IMR-90 (cell line): Measurements from ENCODE around the gene SBNO1. TPM values are rescaled to one million over a fixed set of nuclear protein-coding genes. Genes with fewer than 3 reads are reported as not detected.

Source experiments
- ATAC-seq: fragments of 200-7000 bp; cut with Tn5 transposase; 2 replicates; pipeline ENCODE4 v1.9.1; 2020; ENCODE audit warnings: low read depth, mild to moderate bottlenecking, moderate library complexity
- BruUV-seq: library from RNA; stranded (reverse); fragments of 400-500 nt; replicated peaks from 2 replicates; lab custom pipeline; 2021; lab: Mats Ljungman, UMichigan
- CTCF ChIA-PET: fragments of 300-600 bp; formaldehyde crosslinking; extraction: SDS; loops from one replicate; lab custom pipeline; 2021; ENCODE audit warnings: antibody characterized with exemption; lab: Yijun Ruan, JAX
- POLR2A ChIA-PET: fragments of 300-600 bp; sonication (Branson Sonifier 250); formaldehyde crosslinking; loops from one replicate; lab custom pipeline; 2022; ENCODE audit warnings: antibody characterized with exemption; ENCODE audit not compliant: unreplicated experiment; lab: Charles Lee
- DNase-seq: peaks from one replicate; pipeline ENCODE4 v3.0.0; 2013
- H2AFZ ChIP-seq: replicated peaks from 2 replicates; pipeline ENCODE3; 2013; ENCODE audit warnings: low read length, mild to moderate bottlenecking; ENCODE audit not compliant: poor library complexity
- H2AK5ac ChIP-seq: 2 replicates; pipeline ENCODE4 v1.6.1; 2013; ENCODE audit warnings: low read depth, low read length, inconsistent platforms
- H2AK9ac ChIP-seq: replicated peaks from 2 replicates; pipeline ENCODE3; 2013; ENCODE audit warnings: mild to moderate bottlenecking, low read depth, low read length, moderate library complexity; ENCODE audit not compliant: poor library complexity
- H2BK120ac ChIP-seq: 2 replicates; pipeline ENCODE4 v1.6.1; 2013; ENCODE audit warnings: low read depth, low read length, inconsistent platforms
- H2BK15ac ChIP-seq: 3 replicates; pipeline ENCODE4 v1.6.1; 2013; ENCODE audit warnings: low read depth, low read length, inconsistent platforms
- H2BK20ac ChIP-seq: 2 replicates; pipeline ENCODE4 v1.6.1; 2013; ENCODE audit warnings: low read depth, mild to moderate bottlenecking, inconsistent platforms, low read length, moderate library complexity
- H2BK5ac ChIP-seq: 2 replicates; pipeline ENCODE4 v1.6.1; 2013; ENCODE audit warnings: mild to moderate bottlenecking, low read depth, low read length, inconsistent platforms; ENCODE audit not compliant: poor library complexity, severe bottlenecking
- H3K14ac ChIP-seq: replicated peaks from 2 replicates; pipeline ENCODE4 v1.6.1; 2013; ENCODE audit warnings: low read depth, low read length, inconsistent platforms
- H3K18ac ChIP-seq: 2 replicates; pipeline ENCODE4 v1.6.1; 2013; ENCODE audit warnings: low read depth, low read length, control low read depth
- H3K23ac ChIP-seq: 2 replicates; pipeline ENCODE4 v1.6.1; 2013; ENCODE audit warnings: low read depth, low read length, inconsistent platforms
- H3K27ac ChIP-seq: 2 replicates; pipeline ENCODE4 v1.5.1; 2013; ENCODE audit warnings: mild to moderate bottlenecking, control low read depth, low read length; ENCODE audit not compliant: insufficient read depth
- H3K27me3 ChIP-seq: 2 replicates; pipeline ENCODE4 v1.6.1; 2013; ENCODE audit warnings: low read length; ENCODE audit not compliant: control insufficient read depth, insufficient read depth
- H3K36me3 ChIP-seq: 2 replicates; pipeline ENCODE4 v1.6.1; 2013; ENCODE audit warnings: low read length, mixed read lengths; ENCODE audit not compliant: control insufficient read depth, insufficient read depth
- H3K4ac ChIP-seq: 2 replicates; pipeline ENCODE4 v1.6.1; 2013; ENCODE audit warnings: low read depth, low read length, inconsistent platforms
- H3K4me1 ChIP-seq: 2 replicates; pipeline ENCODE4 v1.6.1; 2013; ENCODE audit warnings: low read length, mixed read lengths; ENCODE audit not compliant: control insufficient read depth, insufficient read depth
- H3K4me2 ChIP-seq: 2 replicates; pipeline ENCODE4 v1.6.1; 2013; ENCODE audit warnings: low read depth, mild to moderate bottlenecking, control low read depth, low read length, moderate library complexity
- H3K4me3 ChIP-seq: 2 replicates; pipeline ENCODE4 v1.5.1; 2013; ENCODE audit warnings: low read depth, mild to moderate bottlenecking, control low read depth, low read length, moderate library complexity; ENCODE audit not compliant: insufficient read depth
- H3K56ac ChIP-seq: 2 replicates; pipeline ENCODE4 v1.6.1; 2013; ENCODE audit warnings: low read length, inconsistent platforms; ENCODE audit not compliant: insufficient read depth; ENCODE audit errors: extremely low read depth
- H3K79me1 ChIP-seq, 2 experiments: 2 replicates each; pipeline ENCODE4 v1.6.1; 2013; ENCODE audit warnings: low read length in 2 of 2, inconsistent platforms in 1 of 2, low read depth in 1 of 2
- H3K9ac ChIP-seq: 2 replicates; pipeline ENCODE4 v1.6.1; 2013; ENCODE audit warnings: low read depth, low read length, control low read depth
- H3K9me1 ChIP-seq: 2 replicates; pipeline ENCODE4 v1.6.1; 2013; ENCODE audit warnings: low read length, inconsistent platforms; ENCODE audit not compliant: insufficient read depth
- H3K9me3 ChIP-seq: 2 replicates; pipeline ENCODE4 v1.6.1; 2013; ENCODE audit warnings: low read length; ENCODE audit not compliant: control insufficient read depth, insufficient read depth
- H4K20me1 ChIP-seq: 2 replicates; pipeline ENCODE4 v1.6.1; 2013; ENCODE audit warnings: low read length, inconsistent platforms; ENCODE audit not compliant: insufficient read depth
- H4K5ac ChIP-seq: 2 replicates; pipeline ENCODE4 v1.6.1; 2013; ENCODE audit warnings: mild to moderate bottlenecking, low read depth, low read length, control low read depth
- H4K8ac ChIP-seq, 2 experiments: 2 replicates each; pipeline ENCODE4 v1.6.1; 2013; ENCODE audit warnings: low read depth in 2 of 2, low read length in 2 of 2, control low read depth in 1 of 2, inconsistent platforms in 1 of 2
- H4K91ac ChIP-seq: 2 replicates; pipeline ENCODE4 v1.6.1; 2013; ENCODE audit warnings: low read depth, low read length, inconsistent platforms; ENCODE audit not compliant: insufficient read depth
- BHLHE40 ChIP-seq: fragments of 150-350 bp; IDR thresholded peaks from 2 replicates; pipeline ENCODE4 v1.6.1; 2016; ENCODE audit warnings: mild to moderate bottlenecking, low read depth, low read length
- CEBPB ChIP-seq: IDR thresholded peaks from 2 replicates; pipeline ENCODE4 v1.6.1; 2012; ENCODE audit warnings: low read depth, low read length, improper control_type of control experiment
- CHD1 ChIP-seq: IDR thresholded peaks from 2 replicates; pipeline ENCODE4 v1.6.1; 2012; ENCODE audit warnings: low read depth, low read length, improper control_type of control experiment
- FOS ChIP-seq: fragments of 150-350 bp; IDR thresholded peaks from 2 replicates; pipeline ENCODE4 v1.6.1; 2016; ENCODE audit warnings: low read depth, low read length
- MAZ ChIP-seq: IDR thresholded peaks from 2 replicates; pipeline ENCODE4 v1.6.1; 2012; ENCODE audit warnings: low read depth, mild to moderate bottlenecking, low read length, improper control_type of control experiment, moderate library complexity, borderline replicate concordance
- RAD21 ChIP-seq: IDR thresholded peaks from 2 replicates; pipeline ENCODE4 v1.6.1; 2012; ENCODE audit warnings: low read length, improper control_type of control experiment
- RCOR1 ChIP-seq: IDR thresholded peaks from 2 replicates; pipeline ENCODE4 v1.6.1; 2012; ENCODE audit warnings: mild to moderate bottlenecking, low read length, improper control_type of control experiment; ENCODE audit not compliant: insufficient replicate concordance
- WGBS, 2 experiments: methylation state at CpG; one replicate each; pipeline versions ENCODE4 v1.1.5 to v1.1.7; 2013; ENCODE audit warnings: missing lambda C conversion rate in 2 of 2; ENCODE audit not compliant: insufficient read length in 1 of 2; ENCODE audit errors: extremely low coverage in 2 of 2; 5-methylcytosine and 5-hydroxymethylcytosine counted together
- dilution Hi-C: fragments of 300-500 bp; cut with HindIII; formaldehyde crosslinking; loops from one replicate; pipeline ENCODE4 v1.14.3; 2018; ENCODE audit warnings: low sequenced_read_pairs; ENCODE audit not compliant: unreplicated experiment
- in situ Hi-C: fragments of 300-500 bp; cut with MboI; formaldehyde crosslinking; loops from 3 replicates; pipeline ENCODE4 v1.14.3; 2019; ENCODE audit warnings: low sequenced_read_pairs, inconsistent platforms, mixed read lengths
- intact Hi-C: fragments of 100-400 bp; cut with micrococcal nuclease; formaldehyde crosslinking; loops from 2 replicates; pipeline ENCODE4 v1.10.0; 2022
- polyA plus RNA-seq, 3 experiments: library from polyadenylated mRNA; depleted of rRNA; stranded (reverse); fragments of >200 nt; gene quantifications; 2 replicates each; pipeline ENCODE4 v1.2.3, GENCODE V29; 2012; ENCODE audit warnings: low replicate concordance in 1 of 3
- total RNA-seq: library from RNA; depleted of rRNA; stranded (reverse); fragments of >200 nt; gene quantifications from 2 replicates; pipeline ENCODE4 v1.2.3, GENCODE V29; 2012

The SBNO1 gene
- total and polyA plus RNA-seq, 2 of the 4 experiments (the other 2 are of a cell fraction): 5.3 to 24.9 TPM

DNA sequence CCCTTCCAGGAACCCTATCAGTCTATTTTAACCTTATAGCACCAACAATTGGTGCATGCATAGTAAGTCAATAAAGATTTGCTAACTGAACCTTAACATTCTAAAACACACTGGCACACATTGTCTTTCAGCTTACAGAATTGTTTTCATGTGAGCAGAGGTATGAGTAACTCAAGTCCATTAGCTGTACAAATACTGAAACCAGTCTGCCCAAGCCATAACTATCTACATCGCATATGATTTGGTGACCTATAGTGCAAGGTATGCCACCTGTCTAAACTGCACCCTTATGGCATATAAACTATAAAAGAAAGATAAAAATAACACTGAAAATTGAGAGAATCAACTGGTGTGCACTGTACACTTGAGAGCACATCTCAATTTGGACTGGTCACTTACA lies 34.8 kb downstream of the SBNO1 start:
- no CpG with 5 or more reads among the region's 1 CpG for WGBS, 2 experiments
- BruUV-seq: no TSS peak
- Histone ChIP-seq H3K4ac (no peak overlapping the region), H3K79me1 (peaks cover 0 to 7% of the 10 kb centered on the region in 2 experiments; a peak in 3 of 4 replicates), H2AFZ (no peak overlapping the region), H3K4me3 (no peak overlapping the region), H3K36me3 (peaks cover 48% of the 10 kb centered on the region), H2BK20ac (no peak overlapping the region), H4K5ac (no peak overlapping the region), H4K8ac (no peak overlapping the region), H3K14ac (no peak overlapping the region), H3K4me1 (no peaks in the 10 kb centered on the region), H2BK15ac (no peak overlapping the region), H3K56ac (no peak overlapping the region), H3K23ac (no peak overlapping the region), H3K4me2 (no peak overlapping the region), H2AK9ac (no peak overlapping the region), H3K18ac (no peak overlapping the region), H2BK5ac (no peak overlapping the region), H3K9me3 (no peaks in the 10 kb centered on the region), H3K9me1 (no peaks in the 10 kb centered on the region), H3K9ac (no peak overlapping the region), H3K27me3 (no peaks in the 10 kb centered on the region), H4K91ac (no peak overlapping the region), H2AK5ac (no peak overlapping the region), H4K20me1 (no peaks in the 10 kb centered on the region), H3K27ac (no peak overlapping the region), H2BK120ac (no peak overlapping the region)
- CTCF ChIA-PET: no interaction called here
- intact Hi-C loops (loop anchor here (5.0 kb wide), 1 partner anchor 37 kb away; no protein-coding TSS in a partner anchor), dilution Hi-C loops (no loop called here), in situ Hi-C loops (no loop called here)
- TF ChIP-seq MAZ (no peak), CEBPB (no peak), CHD1 (no peak), FOS (no peak), BHLHE40 (no peak), RCOR1 (no peak), RAD21 (no peak)
- ATAC-seq: no peak
- POLR2A ChIA-PET: no interaction called here
- DNase-seq: no peak
